Body of pancreas (tissue), 4 donors: ENCODE results near the gene LTBR. TPM values are rescaled to one million over a fixed set of nuclear protein-coding genes. Genes with fewer than 3 reads are reported as not detected.
A peak's percentile ranks its signal among the peaks of the same experiment; 100 is the strongest.

ENCODE experiments used
- ATAC-seq: fragments of 150-250 bp; one replicate; pipeline ENCODE4 v1.9.1; 2016
- DNase-seq, 4 donors: peaks; one replicate each; pipeline ENCODE4 v3.0.0-alpha.2; 2019
- H3K27ac ChIP-seq, 4 donors: fragments of 200-600 bp; sonication (generic); 1 replicate in 3 of 4; 2 replicates in 1 of 4; pipeline versions ENCODE4 v1.5.1 to v1.6.1; 2016 to 2019; ENCODE audit warnings: mild to moderate bottlenecking in 1 of 4, mixed read lengths in 1 of 4, moderate library complexity in 1 of 4
- H3K27me3 ChIP-seq, 2 donors: fragments of 200-600 bp; sonication (generic); one replicate each; pipeline ENCODE4 v1.6.0; 2016; ENCODE audit warnings: mild to moderate bottlenecking in 1 of 2
- H3K36me3 ChIP-seq, 2 donors: fragments of 200-600 bp; sonication (generic); replicated peaks in 1 of 2; 2 replicates each; pipeline ENCODE4 v1.5.1; 2016; ENCODE audit warnings: low read depth in 2 of 2; ENCODE audit not compliant: insufficient read depth in 1 of 2
- H3K4me1 ChIP-seq: fragments of 200-600 bp; sonication (generic); one replicate; pipeline ENCODE4 v1.6.0; 2016
- H3K4me3 ChIP-seq, 2 donors: fragments of 200-600 bp; sonication (generic); 1 replicate in 1 of 2; 2 replicates in 1 of 2; pipeline ENCODE4 v1.5.1; 2016 to 2019
- H3K9me3 ChIP-seq, 3 donors: fragments of 200-600 bp; sonication (generic); 1 replicate in 2 of 3; 2 replicates in 1 of 3; pipeline ENCODE4 v1.5.1; 2016
- POLR2A ChIP-seq, 3 donors: fragments of 450-650 bp; IDR thresholded peaks; one replicate each; pipeline ENCODE4 v1.6.1; 2016; ENCODE audit warnings: antibody characterized with exemption in 3 of 3, mild to moderate bottlenecking in 2 of 3
- WGBS, 2 donors: methylation state at CpG; one replicate each; pipeline ENCODE4 v1.1.5; 2017; 5-methylcytosine and 5-hydroxymethylcytosine counted together
- intact Hi-C: fragments of 100-400 bp; cut with DNase I; formaldehyde crosslinking; loops from one replicate; pipeline ENCODE4 v1.15.1; 2023
- total RNA-seq, 2 donors: library from RNA; depleted of rRNA; stranded (reverse); fragments of >200 nt; gene quantifications; one replicate each; pipeline ENCODE4 v1.1.0, GENCODE V29; 2016
- TF ChIP-seq, protein P1 (sequence below), 7 experiments: fragments of 450-650 bp in 4 of 7; fragments of 200-600 bp in 3 of 7; sonication (generic) in 3 of 7; IDR thresholded peaks; one replicate each; pipeline ENCODE4 v1.5.1; 2016 to 2019; ENCODE audit warnings: antibody characterized with exemption in 7 of 7

LTBR gene
- total RNA-seq, 2 donors from 2014 or later, result 111 to 173 TPM

DNA sequence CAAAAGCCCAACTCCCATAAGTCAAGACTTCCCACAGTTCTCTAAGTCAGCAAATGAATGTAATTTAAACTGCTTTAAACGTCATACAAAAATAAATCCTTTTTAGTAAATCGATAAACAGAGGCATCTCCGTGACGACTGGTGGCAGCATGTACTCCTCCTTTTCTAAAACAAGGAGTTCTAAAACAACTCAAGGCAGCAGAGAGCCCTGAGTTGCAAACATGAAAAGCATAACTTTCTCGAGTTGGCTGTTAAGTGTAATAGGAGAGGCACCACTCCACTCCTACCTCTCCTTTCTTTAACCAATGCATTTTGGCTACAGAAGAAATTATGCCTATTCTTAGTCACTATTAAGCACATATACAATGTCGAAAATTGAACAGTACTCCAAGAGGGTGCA is 22.0 kb downstream of the LTBR start:
- no peak for ATAC-seq
- Histone ChIP-seq H3K27ac (no peak overlapping the region), H3K4me3 (no peak overlapping the region), H3K4me1 (no peaks in the 10 kb centered on the region), H3K27me3 (no peaks in the 10 kb centered on the region), H3K36me3 (no peaks in the 10 kb centered on the region), H3K9me3 (no peaks in the 10 kb centered on the region)
- DNase-seq, result no peak
- TF ChIP-seq, protein P1, sequence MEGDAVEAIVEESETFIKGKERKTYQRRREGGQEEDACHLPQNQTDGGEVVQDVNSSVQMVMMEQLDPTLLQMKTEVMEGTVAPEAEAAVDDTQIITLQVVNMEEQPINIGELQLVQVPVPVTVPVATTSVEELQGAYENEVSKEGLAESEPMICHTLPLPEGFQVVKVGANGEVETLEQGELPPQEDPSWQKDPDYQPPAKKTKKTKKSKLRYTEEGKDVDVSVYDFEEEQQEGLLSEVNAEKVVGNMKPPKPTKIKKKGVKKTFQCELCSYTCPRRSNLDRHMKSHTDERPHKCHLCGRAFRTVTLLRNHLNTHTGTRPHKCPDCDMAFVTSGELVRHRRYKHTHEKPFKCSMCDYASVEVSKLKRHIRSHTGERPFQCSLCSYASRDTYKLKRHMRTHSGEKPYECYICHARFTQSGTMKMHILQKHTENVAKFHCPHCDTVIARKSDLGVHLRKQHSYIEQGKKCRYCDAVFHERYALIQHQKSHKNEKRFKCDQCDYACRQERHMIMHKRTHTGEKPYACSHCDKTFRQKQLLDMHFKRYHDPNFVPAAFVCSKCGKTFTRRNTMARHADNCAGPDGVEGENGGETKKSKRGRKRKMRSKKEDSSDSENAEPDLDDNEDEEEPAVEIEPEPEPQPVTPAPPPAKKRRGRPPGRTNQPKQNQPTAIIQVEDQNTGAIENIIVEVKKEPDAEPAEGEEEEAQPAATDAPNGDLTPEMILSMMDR (IDR thresholded peaks at IDR 0.05), result no peak
- no peak for TF ChIP-seq POLR2A (IDR thresholded peaks at IDR 0.05)
- 71 to 72% methylated on average over 6 of the region's 6 CpGs for WGBS, 2 donors
- intact Hi-C loops, result no loop called here

DNA sequence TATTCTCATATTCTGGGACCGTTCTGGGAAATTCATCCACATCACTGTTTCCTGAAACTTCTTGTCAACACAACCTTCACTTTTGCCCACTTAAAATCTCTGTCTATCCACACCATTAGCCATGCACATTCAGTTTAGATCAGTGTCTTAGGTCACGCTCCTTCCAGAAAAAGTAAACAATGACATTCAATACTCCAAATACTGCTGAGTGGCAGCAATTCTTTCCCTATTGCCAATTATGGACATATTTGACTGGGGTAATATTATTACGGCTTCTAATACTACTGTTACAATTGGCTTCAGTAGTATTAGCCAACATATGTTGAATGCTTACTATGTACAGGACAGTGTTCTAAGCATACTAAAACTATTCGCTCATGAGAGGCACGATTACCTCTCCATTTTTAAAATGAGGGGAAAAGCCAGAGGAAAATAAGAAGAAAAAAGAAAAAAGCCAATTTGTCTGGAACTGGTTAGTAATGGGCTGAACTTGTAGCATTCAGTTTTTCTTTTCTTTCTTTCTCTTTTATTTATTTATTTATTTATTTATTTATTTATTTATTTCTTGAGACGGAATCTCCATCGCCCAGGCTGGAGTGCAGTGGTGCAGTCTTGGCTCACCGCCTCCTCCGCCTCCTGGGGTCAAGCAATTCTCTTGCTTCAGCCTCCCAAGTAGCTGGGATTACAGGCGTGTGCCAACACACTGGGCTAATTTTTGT is 23.4 kb downstream of the LTBR start:
- no peak for ATAC-seq
- 88 to 93% methylated on average over 10 of the region's 10 CpGs for WGBS, 2 donors
- Histone ChIP-seq H3K27me3 (no peaks in the 10 kb centered on the region), H3K4me1 (no peaks in the 10 kb centered on the region), H3K27ac (no peak overlapping the region), H3K9me3 (no peaks in the 10 kb centered on the region), H3K4me3 (no peak overlapping the region), H3K36me3 (no peaks in the 10 kb centered on the region)
- intact Hi-C loops, result no loop called here
- DNase-seq, result no peak
- TF ChIP-seq, protein P1 (IDR thresholded peaks at IDR 0.05), result no peak
- no peak for TF ChIP-seq POLR2A (IDR thresholded peaks at IDR 0.05)

DNA sequence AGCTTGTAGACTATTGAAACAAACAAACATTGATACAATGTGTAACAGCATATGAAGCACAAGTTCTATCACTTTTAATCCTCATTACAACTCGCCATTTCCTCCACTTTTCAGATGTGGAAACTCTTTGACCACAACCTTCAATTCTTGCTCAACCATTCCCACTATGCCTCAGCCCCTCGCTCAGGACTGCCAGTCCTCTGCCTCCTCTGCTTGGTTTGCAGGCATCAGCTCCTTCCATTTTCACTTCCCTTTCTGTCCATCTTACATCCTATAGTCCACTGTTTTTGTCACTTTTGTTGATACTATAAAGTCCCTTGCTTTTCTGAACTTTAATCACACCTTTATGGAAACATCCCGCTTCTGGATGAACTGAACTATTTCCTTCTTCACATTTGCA is 32.6 kb downstream of the LTBR start:
- 75 to 80% methylated on average over 3 of the region's 3 CpGs for WGBS, 2 donors
- Histone ChIP-seq H3K27me3 (no peaks in the 10 kb centered on the region), H3K4me3 (no peak overlapping the region), H3K9me3 (no peaks in the 10 kb centered on the region), H3K4me1 (peaks cover 24% of the 10 kb centered on the region), H3K36me3 (no peaks in the 10 kb centered on the region), H3K27ac (no peak overlapping the region)
- peak in 1 of 4 donors; percentile 53 for DNase-seq
- intact Hi-C loops, result no loop called here
- no peak for ATAC-seq
- TF ChIP-seq, protein P1 (IDR thresholded peaks at IDR 0.05), result no peak
- TF ChIP-seq POLR2A (IDR thresholded peaks at IDR 0.05), result no peak

DNA sequence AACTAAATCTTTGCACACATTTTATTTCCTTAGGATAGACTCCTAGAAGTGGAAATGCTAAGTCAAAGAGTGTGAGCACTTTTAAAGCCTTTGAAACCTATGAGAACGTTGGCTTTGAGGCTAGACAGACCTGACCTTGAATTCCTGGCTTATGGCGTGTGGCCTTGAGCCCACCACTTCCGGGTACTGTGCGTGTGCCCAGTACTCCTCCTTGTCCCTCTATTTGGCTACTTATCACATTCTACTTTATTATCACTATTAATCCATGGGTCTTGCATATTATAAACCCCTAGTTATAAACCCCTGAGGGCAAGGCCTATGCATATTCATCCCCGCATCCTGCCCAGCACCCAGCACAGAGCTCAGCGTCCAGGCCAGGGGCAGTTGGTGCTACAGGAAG is 34.8 kb downstream of the LTBR start:
- H3K27me3 ChIP-seq, result no peaks in the 10 kb centered on the region
- TF ChIP-seq, protein P1 (IDR thresholded peaks at IDR 0.05), result no peak
- no peak for TF ChIP-seq POLR2A (IDR thresholded peaks at IDR 0.05)
- no peaks in the 10 kb centered on the region for H3K36me3 ChIP-seq
- H3K27ac ChIP-seq, result peak overlapping the region in 2 of 4 donors; percentile 23 to 32
- ATAC-seq (peak; percentile 52), DNase-seq (peak in 3 of 4 donors; percentile 36 to 39 (median 37))
- H3K9me3 ChIP-seq, result no peaks in the 10 kb centered on the region
- H3K4me3 ChIP-seq, result no peak overlapping the region
- peaks cover 31% of the 10 kb centered on the region for H3K4me1 ChIP-seq
- WGBS, 2 donors, result 30 to 36% methylated on average over 6 of the region's 6 CpGs
- intact Hi-C loops, result no loop called here

DNA sequence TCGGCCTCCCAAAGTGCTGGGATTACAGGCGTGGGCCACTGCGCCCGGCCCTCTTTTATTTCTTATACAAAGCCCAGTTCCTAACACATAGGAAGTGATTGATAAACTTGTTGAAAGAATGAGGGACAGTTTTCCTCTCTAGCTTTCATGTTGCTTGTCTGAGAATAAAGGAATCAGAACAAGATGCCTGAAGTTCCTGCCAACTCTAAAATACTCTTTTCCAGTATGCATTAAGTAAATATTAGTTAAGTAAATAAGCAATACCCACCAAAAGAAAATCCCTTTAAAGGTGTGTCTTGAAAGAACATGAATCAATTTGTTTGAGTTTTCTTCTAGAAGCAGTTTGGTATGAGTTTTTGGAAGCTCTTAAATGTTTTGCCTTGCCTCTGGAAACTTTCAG is 36.4 kb downstream of the LTBR start:
- ATAC-seq, result no peak
- no peak overlapping the region for H3K27ac ChIP-seq
- 61 to 63% methylated on average over 4 of the region's 4 CpGs for WGBS, 2 donors
- no peaks in the 10 kb centered on the region for H3K36me3 ChIP-seq
- TF ChIP-seq, protein P1 (IDR thresholded peaks at IDR 0.05), result no peak
- TF ChIP-seq POLR2A (IDR thresholded peaks at IDR 0.05), result no peak
- no peaks in the 10 kb centered on the region for H3K9me3 ChIP-seq
- no peak for DNase-seq
- H3K4me3 ChIP-seq, result no peak overlapping the region
- peaks cover 35% of the 10 kb centered on the region for H3K4me1 ChIP-seq
- intact Hi-C loops, result no loop called here
- H3K27me3 ChIP-seq, result no peaks in the 10 kb centered on the region
